DND-41 (cell line): ENCODE measurements around the gene KRTAP10-5.

Experiments used
- ATAC-seq: fragments of 200-7000 bp; cut with Tn5 transposase; 3 replicates; pipeline ENCODE4 v1.9.1; 2021; ENCODE audit warnings: low read depth; ENCODE audit not compliant: insufficient read depth
- DNase-seq: peaks from one replicate; pipeline ENCODE4 v3.0.0-alpha.2; 2020
- H2AFZ ChIP-seq: 2 replicates; pipeline ENCODE4 v1.6.0; 2012; ENCODE audit warnings: low read depth, low read length
- H3K27ac ChIP-seq: 2 replicates; pipeline ENCODE4 v1.5.1; 2012; ENCODE audit warnings: low read length, inconsistent platforms
- H3K27me3 ChIP-seq: fragments of 200-600 bp; sonication (generic); 2 replicates; pipeline ENCODE4 v1.6.0; 2012; ENCODE audit warnings: low read length, mild to moderate bottlenecking, inconsistent platforms; ENCODE audit not compliant: insufficient read depth, poor library complexity
- H3K36me3 ChIP-seq: 2 replicates; pipeline ENCODE4 v1.5.1; 2012; ENCODE audit warnings: low read length, inconsistent platforms; ENCODE audit not compliant: insufficient read depth
- H3K4me1 ChIP-seq: 2 replicates; pipeline ENCODE4 v1.5.1; 2012; ENCODE audit warnings: mild to moderate bottlenecking, low read length; ENCODE audit not compliant: insufficient read depth
- H3K4me2 ChIP-seq: 2 replicates; pipeline ENCODE4 v1.6.0; 2012; ENCODE audit warnings: mild to moderate bottlenecking, moderate library complexity, low read length, inconsistent platforms; ENCODE audit not compliant: insufficient read depth
- H3K4me3 ChIP-seq, 2 experiments: fragments of 200-600 bp in 1 of 2; shearing (Covaris generic) in 1 of 2; 2 replicates each; pipeline ENCODE4 v1.5.1; 2012 to 2016; ENCODE audit warnings: inconsistent platforms in 2 of 2, low read length in 2 of 2, mild to moderate bottlenecking in 2 of 2, low read depth in 1 of 2, moderate library complexity in 1 of 2
- H3K79me2 ChIP-seq: 2 replicates; pipeline ENCODE4 v1.6.0; 2012; ENCODE audit warnings: low read length, inconsistent platforms; ENCODE audit not compliant: insufficient read depth
- H3K9ac ChIP-seq: 2 replicates; pipeline ENCODE4 v1.6.0; 2012; ENCODE audit warnings: low read depth, mild to moderate bottlenecking, inconsistent platforms, low read length, moderate library complexity
- H3K9me3 ChIP-seq: 2 replicates; pipeline ENCODE4 v1.5.1; 2012; ENCODE audit warnings: low read length, moderate library complexity, mild to moderate bottlenecking, inconsistent platforms; ENCODE audit not compliant: insufficient read depth, severe bottlenecking
- H4K20me1 ChIP-seq: 2 replicates; pipeline ENCODE4 v1.6.0; 2012; ENCODE audit warnings: low read length; ENCODE audit not compliant: insufficient read depth
- EZH2 ChIP-seq: IDR thresholded peaks from 3 replicates; pipeline ENCODE4 v1.6.1; 2012; ENCODE audit warnings: borderline replicate concordance, low read depth, mild to moderate bottlenecking, moderate library complexity, low read length, inconsistent platforms; ENCODE audit not compliant: severe bottlenecking
- TF ChIP-seq, protein P1 (sequence below): IDR thresholded peaks from 2 replicates; pipeline ENCODE4 v1.5.1; 2012; ENCODE audit warnings: borderline replicate concordance, low read length, moderate library complexity, mild to moderate bottlenecking; ENCODE audit not compliant: poor library complexity, severe bottlenecking; ENCODE audit errors: extremely low read depth

The KRTAP10-5 gene

DNA sequence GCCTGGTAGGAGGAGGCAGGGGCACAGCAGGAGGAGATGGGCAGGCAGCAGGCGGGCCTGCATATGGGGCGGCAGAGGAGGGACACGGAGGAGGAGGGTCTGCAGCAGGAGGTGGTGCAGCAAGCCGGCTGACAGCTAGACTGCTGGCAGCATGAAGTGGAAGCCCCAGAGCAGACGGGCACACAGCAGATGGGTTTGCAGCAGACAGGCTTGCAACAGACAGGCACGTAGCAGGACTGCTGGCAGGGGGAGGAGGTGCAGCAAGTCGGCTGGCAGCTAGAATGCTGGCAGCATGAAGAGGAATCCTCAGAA is 615 bp downstream of the KRTAP10-5 start:
- TF ChIP-seq, protein P1, sequence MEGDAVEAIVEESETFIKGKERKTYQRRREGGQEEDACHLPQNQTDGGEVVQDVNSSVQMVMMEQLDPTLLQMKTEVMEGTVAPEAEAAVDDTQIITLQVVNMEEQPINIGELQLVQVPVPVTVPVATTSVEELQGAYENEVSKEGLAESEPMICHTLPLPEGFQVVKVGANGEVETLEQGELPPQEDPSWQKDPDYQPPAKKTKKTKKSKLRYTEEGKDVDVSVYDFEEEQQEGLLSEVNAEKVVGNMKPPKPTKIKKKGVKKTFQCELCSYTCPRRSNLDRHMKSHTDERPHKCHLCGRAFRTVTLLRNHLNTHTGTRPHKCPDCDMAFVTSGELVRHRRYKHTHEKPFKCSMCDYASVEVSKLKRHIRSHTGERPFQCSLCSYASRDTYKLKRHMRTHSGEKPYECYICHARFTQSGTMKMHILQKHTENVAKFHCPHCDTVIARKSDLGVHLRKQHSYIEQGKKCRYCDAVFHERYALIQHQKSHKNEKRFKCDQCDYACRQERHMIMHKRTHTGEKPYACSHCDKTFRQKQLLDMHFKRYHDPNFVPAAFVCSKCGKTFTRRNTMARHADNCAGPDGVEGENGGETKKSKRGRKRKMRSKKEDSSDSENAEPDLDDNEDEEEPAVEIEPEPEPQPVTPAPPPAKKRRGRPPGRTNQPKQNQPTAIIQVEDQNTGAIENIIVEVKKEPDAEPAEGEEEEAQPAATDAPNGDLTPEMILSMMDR: no peak
- no peaks in the 10 kb centered on the region for H3K27me3 ChIP-seq

DNA sequence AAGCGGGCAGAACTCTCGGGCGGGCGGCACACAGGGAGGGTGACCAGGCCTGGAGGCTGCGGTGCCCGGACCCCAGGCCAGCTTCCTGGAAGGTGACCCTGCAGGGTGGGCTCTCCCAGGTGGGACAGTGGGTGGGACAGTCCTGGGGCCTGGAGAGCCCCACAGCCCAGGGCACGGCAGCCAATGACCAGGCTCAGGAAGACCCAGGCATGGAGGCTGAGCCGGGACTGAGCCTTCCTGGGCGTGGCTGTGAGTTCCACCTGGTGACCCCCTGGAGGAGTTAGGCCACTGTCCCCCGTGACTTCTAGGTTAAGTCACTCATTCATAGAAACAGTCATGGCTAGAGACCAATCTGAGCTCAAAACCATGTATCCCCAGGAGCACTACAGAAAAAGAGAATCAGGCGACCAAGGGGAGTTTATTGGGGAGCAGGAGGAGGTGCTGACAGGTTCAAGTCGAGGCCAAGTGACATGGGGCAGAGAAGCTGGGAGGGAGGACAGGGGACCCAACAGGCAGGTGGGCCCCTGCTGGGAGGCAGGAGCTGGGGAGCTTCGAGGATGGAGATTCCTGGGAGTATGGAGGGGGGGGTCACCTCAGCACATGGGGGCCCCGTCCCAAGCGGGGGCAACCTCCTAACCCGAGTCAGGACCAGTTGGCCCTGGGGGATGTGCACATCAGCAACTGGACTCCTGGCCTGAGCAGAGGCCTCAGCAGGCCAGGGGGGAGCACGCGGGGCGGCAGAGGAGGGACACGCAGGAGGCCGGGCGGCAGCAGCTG is 1.2 kb downstream of the KRTAP10-5 start:
- no peaks in the 10 kb centered on the region for H4K20me1 ChIP-seq
- H3K27ac ChIP-seq: no peak overlapping the region
- TF ChIP-seq, protein P1: no peak
- TF ChIP-seq EZH2: no peak
- ATAC-seq (no peak), DNase-seq (no peak)
- no peaks in the 10 kb centered on the region for H3K36me3 ChIP-seq
- H3K79me2 ChIP-seq: no peaks in the 10 kb centered on the region
- peaks cover 9% of the 10 kb centered on the region for H3K9me3 ChIP-seq
- no peaks in the 10 kb centered on the region for H3K4me1 ChIP-seq
- no peak overlapping the region for H3K4me2 ChIP-seq
- no peak overlapping the region for H3K9ac ChIP-seq
- H3K4me3 ChIP-seq: no peak overlapping the region
- H2AFZ ChIP-seq: no peak overlapping the region
- H3K27me3 ChIP-seq: no peaks in the 10 kb centered on the region

More for the DNA sequence above, 615 bp downstream of the KRTAP10-5 start:
- Histone ChIP-seq H3K4me2 (no peak overlapping the region), H3K4me3 (no peak overlapping the region), H3K9ac (no peak overlapping the region), H3K79me2 (no peaks in the 10 kb centered on the region), H4K20me1 (no peaks in the 10 kb centered on the region), H3K27ac (no peak overlapping the region), H3K36me3 (no peaks in the 10 kb centered on the region), H3K4me1 (no peaks in the 10 kb centered on the region), H3K9me3 (peaks cover 9% of the 10 kb centered on the region), H2AFZ (no peak overlapping the region)
- ATAC-seq: no peak
- no peak for DNase-seq

DNA sequence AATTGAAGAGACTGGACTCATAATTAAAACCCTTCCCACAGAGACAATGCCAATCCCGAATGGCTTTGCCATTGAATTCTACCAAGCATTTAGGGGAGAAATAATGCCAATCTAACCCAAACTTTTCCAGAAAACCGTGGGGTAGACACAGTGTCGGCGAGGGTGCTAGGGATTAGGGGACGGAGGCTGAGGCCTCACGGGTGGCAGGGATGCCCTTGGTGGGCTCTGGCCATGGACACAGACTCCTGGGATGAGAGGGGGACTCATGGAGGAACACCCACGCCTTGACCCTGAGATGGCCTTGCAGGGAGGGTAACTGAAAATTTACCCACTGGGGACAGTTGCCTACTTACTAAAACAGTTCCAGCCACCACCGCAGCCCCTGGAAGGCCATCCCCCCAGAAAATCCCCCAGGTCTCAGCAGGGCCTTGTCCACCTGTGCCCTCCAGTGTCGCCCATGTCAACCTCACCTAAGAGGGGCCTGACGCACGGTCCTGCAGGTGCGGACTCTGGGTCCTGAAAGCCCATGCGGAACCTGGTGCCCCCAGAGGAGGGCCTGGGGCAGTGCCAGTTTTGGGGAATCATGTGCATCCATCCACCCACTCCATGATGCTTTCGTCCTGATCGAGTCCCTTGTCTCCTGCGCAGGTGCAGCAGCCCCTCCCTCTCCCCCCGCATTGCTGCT is 1.9 kb downstream of the KRTAP10-5 start:
- H3K4me2 ChIP-seq: no peak overlapping the region
- DNase-seq (no peak), ATAC-seq (no peak)
- no peaks in the 10 kb centered on the region for H3K79me2 ChIP-seq
- H3K27me3 ChIP-seq: no peaks in the 10 kb centered on the region
- no peaks in the 10 kb centered on the region for H4K20me1 ChIP-seq
- no peak overlapping the region for H2AFZ ChIP-seq
- H3K9me3 ChIP-seq: peaks cover 9% of the 10 kb centered on the region
- H3K4me3 ChIP-seq: no peak overlapping the region
- no peak overlapping the region for H3K9ac ChIP-seq
- no peak overlapping the region for H3K27ac ChIP-seq
- no peak for TF ChIP-seq EZH2
- TF ChIP-seq, protein P1: no peak
- no peaks in the 10 kb centered on the region for H3K4me1 ChIP-seq
- no peaks in the 10 kb centered on the region for H3K36me3 ChIP-seq
